Cardiac fibroblast (primary cell): Measurements from ENCODE around the gene CASP8AP2.
A peak's percentile ranks its signal among the peaks of the same experiment; 100 is the strongest.

Experiments
- DNase-seq, 2 donors: peaks; one replicate each; pipeline versions ENCODE4 v3.0.0 to v3.0.0-alpha.2; 2010; ENCODE audit warnings: low read depth in 2 of 2
- H3K4me3 ChIP-seq, 2 donors: replicated peaks in 1 of 2; 1 replicate in 1 of 2; 2 replicates in 1 of 2; pipeline ENCODE4 v1.5.1; 2011; ENCODE audit warnings: low read depth in 2 of 2, low read length in 2 of 2, mild to moderate bottlenecking in 2 of 2, moderate library complexity in 1 of 2
- TF ChIP-seq, protein P1 (sequence below): IDR thresholded peaks from one replicate; pipeline ENCODE4 v1.5.1; 2011; ENCODE audit warnings: low read depth, mild to moderate bottlenecking, low read length, inconsistent platforms

Gene CASP8AP2

DNA sequence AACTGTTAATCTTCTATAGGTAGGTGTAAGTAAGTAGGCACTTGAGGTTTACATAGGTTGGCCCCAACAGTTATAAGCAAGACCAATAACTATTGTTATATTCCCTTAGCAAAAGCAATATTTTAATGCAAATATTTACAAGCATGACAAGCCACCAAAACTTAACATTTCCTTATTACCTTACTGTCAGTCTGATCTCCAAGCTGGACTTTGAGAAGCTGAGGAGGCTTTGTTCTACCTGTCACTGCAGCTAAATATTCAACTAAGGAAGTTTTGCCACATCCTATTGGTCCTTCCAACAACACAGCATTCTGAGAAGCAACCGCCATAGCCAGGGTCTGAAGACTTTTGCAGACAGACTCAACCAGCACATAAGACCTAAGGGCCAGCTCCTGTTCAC lies 39.7 kb upstream of the CASP8AP2 start:
- no peak for DNase-seq
- TF ChIP-seq, protein P1, sequence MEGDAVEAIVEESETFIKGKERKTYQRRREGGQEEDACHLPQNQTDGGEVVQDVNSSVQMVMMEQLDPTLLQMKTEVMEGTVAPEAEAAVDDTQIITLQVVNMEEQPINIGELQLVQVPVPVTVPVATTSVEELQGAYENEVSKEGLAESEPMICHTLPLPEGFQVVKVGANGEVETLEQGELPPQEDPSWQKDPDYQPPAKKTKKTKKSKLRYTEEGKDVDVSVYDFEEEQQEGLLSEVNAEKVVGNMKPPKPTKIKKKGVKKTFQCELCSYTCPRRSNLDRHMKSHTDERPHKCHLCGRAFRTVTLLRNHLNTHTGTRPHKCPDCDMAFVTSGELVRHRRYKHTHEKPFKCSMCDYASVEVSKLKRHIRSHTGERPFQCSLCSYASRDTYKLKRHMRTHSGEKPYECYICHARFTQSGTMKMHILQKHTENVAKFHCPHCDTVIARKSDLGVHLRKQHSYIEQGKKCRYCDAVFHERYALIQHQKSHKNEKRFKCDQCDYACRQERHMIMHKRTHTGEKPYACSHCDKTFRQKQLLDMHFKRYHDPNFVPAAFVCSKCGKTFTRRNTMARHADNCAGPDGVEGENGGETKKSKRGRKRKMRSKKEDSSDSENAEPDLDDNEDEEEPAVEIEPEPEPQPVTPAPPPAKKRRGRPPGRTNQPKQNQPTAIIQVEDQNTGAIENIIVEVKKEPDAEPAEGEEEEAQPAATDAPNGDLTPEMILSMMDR, result no peak
- H3K4me3 ChIP-seq, result no peak overlapping the region

DNA sequence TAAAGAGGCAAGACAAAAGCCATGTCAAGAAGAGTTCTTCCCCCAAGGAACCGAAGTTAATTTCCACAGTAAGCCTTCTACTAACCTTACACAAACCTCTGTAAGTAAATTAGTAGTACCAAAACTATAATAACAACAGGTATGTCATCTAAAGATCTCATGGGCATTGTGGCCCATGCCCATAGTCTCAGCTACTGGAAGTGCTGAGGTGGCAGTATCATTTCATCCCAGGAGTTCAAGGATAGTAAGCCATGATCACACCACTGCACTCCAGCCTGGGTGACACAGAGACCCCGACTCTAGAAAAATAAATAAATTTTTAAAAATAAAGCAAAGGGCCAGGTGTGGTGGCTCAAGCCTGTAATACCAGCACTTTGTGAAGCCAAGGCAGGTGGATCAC lies 39.3 kb upstream of the CASP8AP2 start:
- TF ChIP-seq, protein P1, result no peak
- DNase-seq, result no peak
- H3K4me3 ChIP-seq, result no peak overlapping the region

DNA sequence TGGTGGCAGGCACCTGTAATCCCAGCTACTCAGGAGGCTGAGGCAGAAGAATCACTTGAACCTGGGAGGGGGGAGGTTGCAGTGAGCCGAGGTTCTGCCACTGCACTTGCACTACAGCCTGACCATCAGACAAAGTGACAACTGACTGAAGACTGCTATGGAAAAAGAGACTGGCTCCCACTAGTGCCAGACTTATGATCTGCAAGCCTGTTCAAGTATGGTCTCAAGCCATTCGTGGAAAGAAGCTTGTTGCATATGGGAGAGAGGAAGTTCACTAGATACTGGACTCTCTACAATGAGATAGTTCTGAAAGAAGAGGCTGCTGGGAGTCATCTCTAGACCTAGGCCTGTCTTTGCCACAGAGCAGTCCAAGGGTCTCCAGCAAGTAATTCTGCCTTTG lies 36.8 kb upstream of the CASP8AP2 start:
- TF ChIP-seq, protein P1, result peak; percentile 50
- DNase-seq, result peak; percentile 35 to 41
- H3K4me3 ChIP-seq, result no peak overlapping the region

DNA sequence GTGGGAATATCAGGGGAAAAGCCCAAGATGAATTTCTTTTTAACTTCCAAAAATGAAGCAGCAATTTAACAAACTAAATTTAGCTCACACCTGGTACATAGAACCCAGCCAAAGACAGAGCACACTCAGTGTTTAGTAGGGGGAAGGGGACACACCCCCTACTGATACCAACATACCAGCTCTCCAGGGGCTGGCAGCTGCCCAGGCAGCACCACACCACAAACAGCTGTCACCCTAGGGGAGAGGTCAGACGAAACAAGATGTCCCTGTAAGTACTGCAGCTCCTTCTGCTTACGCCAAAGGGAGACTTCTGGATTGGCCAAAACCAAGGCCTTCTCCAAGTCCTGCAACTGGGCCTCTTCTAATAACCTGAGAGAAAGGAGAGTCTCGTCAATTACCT lies 36.1 kb upstream of the CASP8AP2 start:
- H3K4me3 ChIP-seq, result no peak overlapping the region
- TF ChIP-seq, protein P1, result no peak
- DNase-seq, result peak in 1 of 2 donors; percentile 13

DNA sequence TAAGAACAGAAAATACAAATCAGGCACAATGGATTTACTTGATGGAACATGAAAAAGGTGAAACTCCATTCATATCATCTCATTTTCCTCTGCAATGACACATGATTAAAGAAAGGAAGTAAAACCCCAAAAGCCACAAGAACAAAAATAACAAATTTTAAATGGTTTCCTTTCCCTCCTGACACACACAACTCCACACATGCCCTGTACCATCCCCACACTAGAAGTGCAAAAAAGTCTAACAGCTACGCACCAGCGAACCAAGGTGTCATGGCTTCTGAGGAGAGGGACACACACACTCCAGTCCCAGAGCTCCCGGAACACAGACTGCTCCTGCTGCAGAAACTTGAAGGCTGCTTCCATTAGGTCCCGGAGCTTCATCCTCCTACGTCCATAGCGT lies 35.4 kb upstream of the CASP8AP2 start:
- TF ChIP-seq, protein P1, result no peak
- no peak overlapping the region for H3K4me3 ChIP-seq
- DNase-seq, result no peak

DNA sequence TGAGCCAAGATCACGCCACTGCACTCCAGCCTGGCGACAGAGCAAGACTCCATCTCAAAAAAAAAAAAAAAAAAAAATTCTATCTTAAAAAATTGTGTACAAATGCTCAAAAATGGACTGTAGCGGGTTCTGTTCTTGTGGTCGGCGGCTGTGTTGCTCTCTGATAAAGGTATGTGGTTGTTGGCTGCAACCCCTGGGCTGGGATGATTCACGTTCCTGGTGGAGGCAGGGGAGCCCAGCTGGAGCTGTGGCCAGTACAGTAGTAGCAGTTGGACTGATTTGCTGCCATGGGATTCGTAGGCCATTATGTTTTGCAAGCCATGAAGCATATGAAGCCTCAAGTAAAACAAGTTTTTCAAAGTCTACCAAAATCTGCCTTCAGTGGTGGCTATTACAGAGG lies 32.4 kb upstream of the CASP8AP2 start:
- DNase-seq, result peak; percentile 70 to 86
- TF ChIP-seq, protein P1, result no peak
- H3K4me3 ChIP-seq, result no peak overlapping the region

DNA sequence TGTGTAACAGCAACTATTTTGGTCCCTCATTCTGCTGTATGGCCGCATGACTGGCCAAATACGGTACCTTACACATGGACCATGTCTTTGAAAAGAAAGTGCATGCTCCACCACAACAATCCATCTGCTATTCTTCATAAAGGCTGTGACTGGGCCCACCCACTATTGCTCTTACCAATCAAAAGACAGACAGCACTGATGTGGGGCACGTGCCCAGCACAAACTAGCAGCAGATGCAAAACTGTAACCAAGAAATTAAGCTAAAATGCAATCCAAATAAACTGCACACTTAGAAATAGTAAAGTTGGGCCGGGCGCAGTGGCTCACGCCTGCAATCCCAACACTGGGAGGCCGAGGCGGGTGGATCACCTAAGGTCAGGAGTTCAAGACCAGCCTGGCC lies 30.6 kb upstream of the CASP8AP2 start:
- H3K4me3 ChIP-seq, result no peak overlapping the region
- TF ChIP-seq, protein P1, result no peak
- no peak for DNase-seq
